ENCODE measurements around the gene MADD.

The MADD gene

GRCh38 chr11:47257177-47257516 is 12.8 kb upstream of the MADD start:
- Mint-ChIP-seq H3K27ac (ENCODE audit: low read depth) (no peak overlapping the region), H3K9me3 (no peaks in the 10 kb centered on the region), H3K4me3 (no peak overlapping the region), H3K27me3 (no peaks in the 10 kb centered on the region), H3K36me3 (ENCODE audit: insufficient read depth) (peaks cover 1% of the 10 kb centered on the region), H3K4me1 (peaks cover 14% of the 10 kb centered on the region)
- ATAC-seq (replicated peaks; ENCODE audit: extremely low read depth, poor library complexity, severe bottlenecking) (no peak), DNase-seq (ENCODE audit: low spot score in 2 of 2) (no peak)

GRCh38 chr11:47257517-47258316 is 12.2 kb upstream of the MADD start, which contains the start of gene NR1H3:
Gene NR1H3, plus strand, starts transcription at chr11:47257996. Its CDS starts 1,221 bp downstream, at chr11:47259217.
- ATAC-seq (replicated peaks; ENCODE audit: extremely low read depth, poor library complexity, severe bottlenecking) (no peak), DNase-seq (ENCODE audit: low spot score in 2 of 2) (no peak)
- H3K27me3 Mint-ChIP-seq, result no peaks in the 10 kb centered on the region
- no peak within 1 kb of the TSS for H3K27ac Mint-ChIP-seq (ENCODE audit: low read depth)
- peaks cover 14% of the 10 kb centered on the region for H3K4me1 Mint-ChIP-seq
- peaks cover 1% of the 10 kb centered on the region for H3K36me3 Mint-ChIP-seq (ENCODE audit: insufficient read depth)
- H3K9me3 Mint-ChIP-seq, result no peaks in the 10 kb centered on the region
- H3K4me3 Mint-ChIP-seq, result no peak within 1 kb of the TSS

GRCh38 chr11:47258317-47258902 is 11.5 kb upstream of the MADD start:
- Mint-ChIP-seq H3K9me3 (no peaks in the 10 kb centered on the region), H3K27me3 (no peaks in the 10 kb centered on the region), H3K27ac (ENCODE audit: low read depth) (no peak overlapping the region), H3K4me1 (peaks cover 14% of the 10 kb centered on the region), H3K36me3 (ENCODE audit: insufficient read depth) (peaks cover 1% of the 10 kb centered on the region), H3K4me3 (no peak overlapping the region)
- ATAC-seq (replicated peaks; ENCODE audit: extremely low read depth, poor library complexity, severe bottlenecking), result no peak
- DNase-seq (ENCODE audit: low spot score in 2 of 2), result no peak

GRCh38 chr11:47259232-47259977 is 10.5 kb upstream of the MADD start:
- peaks cover 14% of the 10 kb centered on the region for H3K4me1 Mint-ChIP-seq
- H3K27me3 Mint-ChIP-seq, result no peaks in the 10 kb centered on the region
- H3K36me3 Mint-ChIP-seq (ENCODE audit: insufficient read depth), result peaks cover under 1% of the 10 kb centered on the region
- no peak overlapping the region for H3K27ac Mint-ChIP-seq (ENCODE audit: low read depth)
- DNase-seq (ENCODE audit: low spot score in 2 of 2) (no peak), ATAC-seq (replicated peaks; ENCODE audit: extremely low read depth, poor library complexity, severe bottlenecking) (peak; percentile 36)
- no peak overlapping the region for H3K4me3 Mint-ChIP-seq
- H3K9me3 Mint-ChIP-seq, result no peaks in the 10 kb centered on the region

GRCh38 chr11:47260366-47260765 is 9.6 kb upstream of the MADD start:
- DNase-seq (ENCODE audit: low spot score in 2 of 2) (no peak), ATAC-seq (replicated peaks; ENCODE audit: extremely low read depth, poor library complexity, severe bottlenecking) (no peak)
- Mint-ChIP-seq H3K4me1 (peaks cover 6% of the 10 kb centered on the region), H3K4me3 (no peak overlapping the region), H3K9me3 (no peaks in the 10 kb centered on the region), H3K36me3 (ENCODE audit: insufficient read depth) (no peaks in the 10 kb centered on the region), H3K27me3 (no peaks in the 10 kb centered on the region), H3K27ac (ENCODE audit: low read depth) (no peak overlapping the region)

- no peak overlapping the region for H3K4me3 Mint-ChIP-seq
- peaks cover 6% of the 10 kb centered on the region for H3K4me1 Mint-ChIP-seq
- H3K9me3 Mint-ChIP-seq, result no peaks in the 10 kb centered on the region
- H3K27me3 Mint-ChIP-seq, result no peaks in the 10 kb centered on the region
- no peaks in the 10 kb centered on the region for H3K36me3 Mint-ChIP-seq (ENCODE audit: insufficient read depth)
- no peak overlapping the region for H3K27ac Mint-ChIP-seq (ENCODE audit: low read depth)
- ATAC-seq (replicated peaks; ENCODE audit: extremely low read depth, poor library complexity, severe bottlenecking) (no peak), DNase-seq (ENCODE audit: low spot score in 2 of 2) (no peak)
Observed at GRCh38 chr11:47261291-47261800, 8.6 kb upstream of the MADD start.

GRCh38 chr11:47264119-47264518 is 5.8 kb upstream of the MADD start:
- ATAC-seq (replicated peaks; ENCODE audit: extremely low read depth, poor library complexity, severe bottlenecking) (no peak), DNase-seq (ENCODE audit: low spot score in 2 of 2) (no peak)
- H3K27me3 Mint-ChIP-seq, result no peaks in the 10 kb centered on the region
- no peak overlapping the region for H3K27ac Mint-ChIP-seq (ENCODE audit: low read depth)
- H3K9me3 Mint-ChIP-seq, result no peaks in the 10 kb centered on the region
- H3K4me1 Mint-ChIP-seq, result peaks cover 13% of the 10 kb centered on the region
- peaks cover 6% of the 10 kb centered on the region for H3K36me3 Mint-ChIP-seq (ENCODE audit: insufficient read depth)
- H3K4me3 Mint-ChIP-seq, result no peak overlapping the region

- peaks cover 15% of the 10 kb centered on the region for H3K4me1 Mint-ChIP-seq
- H3K36me3 Mint-ChIP-seq (ENCODE audit: insufficient read depth), result peaks cover 8% of the 10 kb centered on the region
- no peak overlapping the region for H3K4me3 Mint-ChIP-seq
- DNase-seq (ENCODE audit: low spot score in 2 of 2) (no peak), ATAC-seq (replicated peaks; ENCODE audit: extremely low read depth, poor library complexity, severe bottlenecking) (no peak)
- no peaks in the 10 kb centered on the region for H3K9me3 Mint-ChIP-seq
- no peak overlapping the region for H3K27ac Mint-ChIP-seq (ENCODE audit: low read depth)
- no peaks in the 10 kb centered on the region for H3K27me3 Mint-ChIP-seq
Observed at GRCh38 chr11:47264521-47264920, 5.4 kb upstream of the MADD start.

- peaks cover 12% of the 10 kb centered on the region for H3K36me3 Mint-ChIP-seq (ENCODE audit: insufficient read depth)
- H3K27me3 Mint-ChIP-seq, result no peaks in the 10 kb centered on the region
- DNase-seq (ENCODE audit: low spot score in 2 of 2) (no peak), ATAC-seq (replicated peaks; ENCODE audit: extremely low read depth, poor library complexity, severe bottlenecking) (no peak)
- H3K4me1 Mint-ChIP-seq, result peaks cover 39% of the 10 kb centered on the region
- H3K4me3 Mint-ChIP-seq, result no peak overlapping the region
- no peak overlapping the region for H3K27ac Mint-ChIP-seq (ENCODE audit: low read depth)
- H3K9me3 Mint-ChIP-seq, result no peaks in the 10 kb centered on the region
Observed at GRCh38 chr11:47267876-47268275, 2.1 kb upstream of the MADD start.

- no peak for ATAC-seq (replicated peaks; ENCODE audit: extremely low read depth, poor library complexity, severe bottlenecking)
- Mint-ChIP-seq H3K27me3 (no peaks in the 10 kb centered on the region), H3K27ac (ENCODE audit: low read depth) (peak overlapping the region; percentile 91), H3K36me3 (ENCODE audit: insufficient read depth) (peaks cover 14% of the 10 kb centered on the region), H3K4me1 (peaks cover 42% of the 10 kb centered on the region), H3K9me3 (no peaks in the 10 kb centered on the region), H3K4me3 (peak overlapping the region; percentile 69)
- no peak for DNase-seq (ENCODE audit: low spot score in 2 of 2)
Observed at GRCh38 chr11:47268448-47269001, 1.4 kb upstream of the MADD start.

- no peaks in the 10 kb centered on the region for H3K9me3 Mint-ChIP-seq
- H3K36me3 Mint-ChIP-seq (ENCODE audit: insufficient read depth), result peaks cover 14% of the 10 kb centered on the region
- ATAC-seq (replicated peaks; ENCODE audit: extremely low read depth, poor library complexity, severe bottlenecking) (peak; percentile 59), DNase-seq (ENCODE audit: low spot score in 2 of 2) (peak; percentile 68 to 72)
- H3K4me1 Mint-ChIP-seq, result peaks cover 42% of the 10 kb centered on the region
- no peaks in the 10 kb centered on the region for H3K27me3 Mint-ChIP-seq
- H3K27ac Mint-ChIP-seq (ENCODE audit: low read depth), result peak overlapping the region; percentile 91
- H3K4me3 Mint-ChIP-seq, result peak overlapping the region; percentile 69
Observed at GRCh38 chr11:47269002-47269828, 718 bp upstream of the MADD start.
